ENCODE data around the gene ENTR1.

The ENTR1 gene

GRCh38 chr9:136418182-136419091, 8.0 kb upstream of the ENTR1 start:
- in situ Hi-C loops (cut with HindIII; ENCODE audit: low pct_ligation_motif_present, low sequenced_read_pairs): no loop called here
- no peaks in the 10 kb centered on the region for H3K27me3 ChIP-seq (replicated peaks)
- no peak overlapping the region for H3K27ac ChIP-seq
- DNase-seq: no peak
- H3K36me3 ChIP-seq (replicated peaks): peaks cover 86% of the 10 kb centered on the region
- no peak for TF ChIP-seq CTCF (IDR thresholded peaks at IDR 0.05; ENCODE audit: low read depth, low read length, missing control alignments)
- H3K4me3 ChIP-seq (ENCODE audit: low read depth, low read length): no peak overlapping the region

- no peaks in the 10 kb centered on the region for H3K27me3 ChIP-seq (replicated peaks)
- in situ Hi-C loops (cut with HindIII; ENCODE audit: low pct_ligation_motif_present, low sequenced_read_pairs): no loop called here
- peaks cover 76% of the 10 kb centered on the region for H3K36me3 ChIP-seq (replicated peaks)
- no peak overlapping the region for H3K27ac ChIP-seq
- no peak overlapping the region for H3K4me3 ChIP-seq (ENCODE audit: low read depth, low read length)
- no peak for TF ChIP-seq CTCF (IDR thresholded peaks at IDR 0.05; ENCODE audit: low read depth, low read length, missing control alignments)
- DNase-seq: no peak
Measured at GRCh38 chr9:136416914-136417313, 6.5 kb upstream of the ENTR1 start.

- no peak for DNase-seq
- no peak overlapping the region for H3K4me3 ChIP-seq (ENCODE audit: low read depth, low read length)
- no peak for TF ChIP-seq CTCF (IDR thresholded peaks at IDR 0.05; ENCODE audit: low read depth, low read length, missing control alignments)
- in situ Hi-C loops (cut with HindIII; ENCODE audit: low pct_ligation_motif_present, low sequenced_read_pairs): no loop called here
- H3K27me3 ChIP-seq (replicated peaks): no peaks in the 10 kb centered on the region
- H3K27ac ChIP-seq: no peak overlapping the region
- peaks cover 71% of the 10 kb centered on the region for H3K36me3 ChIP-seq (replicated peaks)
Measured at GRCh38 chr9:136416427-136416826, 6.0 kb upstream of the ENTR1 start.

- H3K27me3 ChIP-seq (replicated peaks): no peaks in the 10 kb centered on the region
- peaks cover 46% of the 10 kb centered on the region for H3K36me3 ChIP-seq (replicated peaks)
- in situ Hi-C loops (cut with HindIII; ENCODE audit: low pct_ligation_motif_present, low sequenced_read_pairs): no loop called here
- TF ChIP-seq CTCF (IDR thresholded peaks at IDR 0.05; ENCODE audit: low read depth, low read length, missing control alignments): no peak
- DNase-seq: no peak
- H3K4me3 ChIP-seq (ENCODE audit: low read depth, low read length): no peak overlapping the region
- H3K27ac ChIP-seq: no peak overlapping the region
Measured at GRCh38 chr9:136412962-136413361, 2.5 kb upstream of the ENTR1 start.

- Histone ChIP-seq H3K4me3 (ENCODE audit: low read depth, low read length) (peak overlapping the region; percentile 96), H3K27me3 (replicated peaks) (no peaks in the 10 kb centered on the region), H3K27ac (no peak overlapping the region), H3K36me3 (replicated peaks) (peaks cover 42% of the 10 kb centered on the region)
- no peak for TF ChIP-seq CTCF (IDR thresholded peaks at IDR 0.05; ENCODE audit: low read depth, low read length, missing control alignments)
- in situ Hi-C loops (cut with HindIII; ENCODE audit: low pct_ligation_motif_present, low sequenced_read_pairs): no loop called here
- no peak for DNase-seq
Measured at GRCh38 chr9:136411378-136411777, 964 bp upstream of the ENTR1 start.

Measured in brain microvascular endothelial cell (primary cell).